HepG2 (cell line): ENCODE measurements around the gene FRMD1. TPM values are rescaled to one million over a fixed set of nuclear protein-coding genes. Genes with fewer than 3 reads are reported as not detected.
A peak's percentile ranks its signal among the peaks of the same experiment; 100 is the strongest.

Experiments used
- GATAD2A ChIP-seq: IDR thresholded peaks from 2 replicates; pipeline ENCODE4 v1.6.1; 2016
- HIVEP1 ChIP-seq: sonication (generic); formaldehyde crosslinking; IDR thresholded peaks from 2 replicates; pipeline ENCODE4 v1.4.0; 2020; ENCODE audit warnings: mild to moderate bottlenecking, missing genetic modification reagents
- MTA1 ChIP-seq: sonication (generic); formaldehyde crosslinking; IDR thresholded peaks from 2 replicates; pipeline ENCODE4 v1.4.0; 2020; ENCODE audit warnings: missing genetic modification reagents, mild to moderate bottlenecking, borderline replicate concordance
- SKI ChIP-seq: fragments of 450-650 bp; IDR thresholded peaks from one replicate; pipeline ENCODE4 v1.6.1; 2018; ENCODE audit warnings: mild to moderate bottlenecking; ENCODE audit not compliant: partially characterized antibody
- SMC3 ChIP-seq: IDR thresholded peaks from 2 replicates; pipeline ENCODE4 v1.6.1; 2011; ENCODE audit warnings: low read length, improper control_type of control experiment
- SOX5 ChIP-seq: IDR thresholded peaks from 2 replicates; pipeline ENCODE4 v1.6.1; 2016; ENCODE audit warnings: borderline replicate concordance
- TAF1 ChIP-seq: sonication (generic); formaldehyde crosslinking; IDR thresholded peaks from 2 replicates; pipeline ENCODE4 v1.4.0; 2020; ENCODE audit warnings: missing genetic modification reagents
- TCF12 ChIP-seq, 2 experiments: fragments of 450-650 bp in 1 of 2; sonication (generic) in 1 of 2; formaldehyde crosslinking in 1 of 2; IDR thresholded peaks; 2 replicates each; pipeline versions ENCODE4 v1.6.1 to v1.8.0; 2017 to 2022; ENCODE audit warnings: antibody characterized with exemption in 1 of 2, mild to moderate bottlenecking in 1 of 2, missing genetic modification reagents in 1 of 2, moderate library complexity in 1 of 2
- ZFP36L2 ChIP-seq: sonication (generic); formaldehyde crosslinking; IDR thresholded peaks from 2 replicates; pipeline ENCODE4 v1.4.0; 2020; ENCODE audit warnings: missing genetic modification reagents
- ZNF230 ChIP-seq: sonication (generic); formaldehyde crosslinking; IDR thresholded peaks from 2 replicates; pipeline ENCODE4 v1.4.0; 2020; ENCODE audit warnings: mild to moderate bottlenecking, missing genetic modification reagents
- ZNF563 ChIP-seq: sonication (generic); formaldehyde crosslinking; IDR thresholded peaks from 2 replicates; pipeline ENCODE4 v1.8.0; 2022; ENCODE audit warnings: mild to moderate bottlenecking, moderate library complexity, missing genetic modification reagents
- ZNF589 ChIP-seq: sonication (generic); formaldehyde crosslinking; conservative IDR thresholded peaks from 2 replicates; pipeline ENCODE4 v1.8.0; 2022; ENCODE audit warnings: mild to moderate bottlenecking, moderate library complexity, missing genetic modification reagents
- ZNF616 ChIP-seq: sonication (generic); formaldehyde crosslinking; IDR thresholded peaks from 2 replicates; pipeline ENCODE4 v1.5.0; 2020; ENCODE audit warnings: low read depth, mild to moderate bottlenecking, missing genetic modification reagents
- ZNF629 ChIP-seq: sonication (generic); formaldehyde crosslinking; conservative IDR thresholded peaks from 2 replicates; pipeline ENCODE4 v1.5.0; 2020; ENCODE audit warnings: missing genetic modification reagents
- polyA plus RNA-seq, 8 experiments: library from polyadenylated mRNA; depleted of rRNA in 3 of 8; stranded (reverse) in 7 of 8; unstranded in 1 of 8; fragments of >200 nt; fragmentation: Illumina TruSeq in 4 of 8; extraction: Trizol in 4 of 8; gene quantifications; 2 replicates each; pipeline versions ENCODE4 v1.2.1 to v1.2.3, GENCODE V29; 2011 to 2016; ENCODE audit warnings: low read depth in 4 of 8, missing spikeins in 1 of 8, mixed read lengths in 1 of 8; ENCODE audit not compliant: insufficient read depth in 1 of 8
- total RNA-seq, 5 experiments: library from RNA; depleted of rRNA; stranded (reverse); fragments of >200 nt; fragmentation: Illumina TruSeq; extraction: Trizol; gene quantifications; 2 replicates each; pipeline ENCODE4 v1.2.3, GENCODE V29; 2016; ENCODE audit warnings: low read depth in 1 of 5
- TF ChIP-seq, protein P1 (sequence below): IDR thresholded peaks from 2 replicates; pipeline ENCODE4 v1.6.1; 2016; ENCODE audit warnings: low read depth
- TF ChIP-seq, protein P2 (sequence below): sonication (generic); formaldehyde crosslinking; IDR thresholded peaks from 2 replicates; pipeline ENCODE4 v1.9.0; 2021; ENCODE audit warnings: missing genetic modification reagents, borderline replicate concordance
- TF ChIP-seq, protein P3 (sequence below): sonication (generic); formaldehyde crosslinking; IDR thresholded peaks from 2 replicates; pipeline ENCODE4 v1.5.1; 2020; ENCODE audit warnings: missing genetic modification reagents, mild to moderate bottlenecking, borderline replicate concordance
- TF ChIP-seq, protein P4 (sequence below): sonication (generic); formaldehyde crosslinking; IDR thresholded peaks from 2 replicates; pipeline ENCODE4 v1.4.0; 2020; ENCODE audit warnings: missing genetic modification reagents
- TF ChIP-seq, protein P5 (sequence below): sonication (generic); formaldehyde crosslinking; IDR thresholded peaks from 2 replicates; pipeline ENCODE4 v1.4.0; 2020; ENCODE audit warnings: missing genetic modification reagents

Gene FRMD1
- total and polyA plus RNA-seq, 2 of the 13 experiments (the other 11 are each of a cell fraction or from before 2014, with no cell fraction given) = 0.01 TPM; not detected in 1

DNA sequence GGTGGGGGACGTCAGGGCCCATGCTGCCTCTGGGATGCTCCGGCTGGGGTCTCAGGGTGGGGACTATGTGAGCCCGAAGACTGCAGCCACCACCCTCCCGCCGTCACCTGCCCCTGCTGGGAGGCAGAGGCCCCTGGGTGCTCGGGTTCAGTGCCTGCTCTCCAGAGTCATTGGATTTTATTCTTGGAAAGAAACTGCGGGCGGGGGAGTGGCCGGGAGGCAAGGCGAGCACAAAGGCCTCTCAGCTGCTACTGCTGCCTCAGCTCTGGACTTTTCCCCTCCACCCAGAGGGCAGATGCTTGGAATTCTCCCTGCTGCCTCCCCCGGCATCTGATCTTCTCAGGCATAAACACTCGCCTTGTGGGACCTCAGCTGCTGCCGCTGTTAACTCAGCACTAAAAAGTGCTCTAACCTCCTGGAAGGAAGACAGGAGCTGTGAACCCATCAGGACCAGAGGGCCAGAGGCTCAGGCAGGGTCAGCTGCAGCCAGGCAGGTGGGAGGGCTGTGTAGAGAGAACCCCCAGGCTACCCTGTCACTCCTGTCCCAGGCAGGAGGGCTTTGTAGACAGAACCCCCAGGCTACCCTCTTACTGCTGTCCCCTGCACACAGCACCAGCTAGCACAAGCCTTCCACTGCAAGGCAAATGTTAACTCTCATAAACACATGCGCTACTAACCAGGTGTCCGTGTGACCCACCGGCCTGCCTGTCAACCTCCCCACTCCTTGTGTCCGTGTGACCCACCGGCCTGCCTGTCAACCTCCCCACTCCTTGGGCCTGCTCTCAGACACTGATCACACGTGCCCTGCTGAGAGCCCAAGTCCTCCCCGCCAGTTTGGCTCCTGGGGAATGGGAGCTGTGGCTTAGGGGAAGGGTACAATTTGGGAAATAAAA, 9.4 kb upstream of the FRMD1 start (continued):
- no peak for TF ChIP-seq ZFP36L2 (CRISPR knock-in tag)
- TF ChIP-seq ZNF563 = no peak
- TF ChIP-seq TCF12 (IDR thresholded peaks at IDR 0.05) = no peak
- TF ChIP-seq TCF12 (CRISPR knock-in tag; IDR thresholded peaks at IDR 0.05) = no peak
- no peak for TF ChIP-seq ZNF230
- peak; percentile 54; the same call in 1 of the 2 replicates for TF ChIP-seq SOX5
- TF ChIP-seq, protein P1, sequence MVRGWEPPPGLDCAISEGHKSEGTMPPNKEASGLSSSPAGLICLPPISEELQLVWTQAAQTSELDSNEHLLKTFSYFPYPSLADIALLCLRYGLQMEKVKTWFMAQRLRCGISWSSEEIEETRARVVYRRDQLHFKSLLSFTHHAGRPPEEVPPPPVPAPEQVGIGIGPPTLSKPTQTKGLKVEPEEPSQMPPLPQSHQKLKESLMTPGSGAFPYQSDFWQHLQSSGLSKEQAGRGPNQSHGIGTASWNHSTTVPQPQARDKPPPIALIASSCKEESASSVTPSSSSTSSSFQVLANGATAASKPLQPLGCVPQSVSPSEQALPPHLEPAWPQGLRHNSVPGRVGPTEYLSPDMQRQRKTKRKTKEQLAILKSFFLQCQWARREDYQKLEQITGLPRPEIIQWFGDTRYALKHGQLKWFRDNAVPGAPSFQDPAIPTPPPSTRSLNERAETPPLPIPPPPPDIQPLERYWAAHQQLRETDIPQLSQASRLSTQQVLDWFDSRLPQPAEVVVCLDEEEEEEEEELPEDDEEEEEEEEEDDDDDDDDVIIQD (CRISPR knock-in tag) = 0 out of 2 replicates have a peak, but pooled peaks have one; percentile 24
- TF ChIP-seq TAF1 = no peak
- TF ChIP-seq, protein P2, sequence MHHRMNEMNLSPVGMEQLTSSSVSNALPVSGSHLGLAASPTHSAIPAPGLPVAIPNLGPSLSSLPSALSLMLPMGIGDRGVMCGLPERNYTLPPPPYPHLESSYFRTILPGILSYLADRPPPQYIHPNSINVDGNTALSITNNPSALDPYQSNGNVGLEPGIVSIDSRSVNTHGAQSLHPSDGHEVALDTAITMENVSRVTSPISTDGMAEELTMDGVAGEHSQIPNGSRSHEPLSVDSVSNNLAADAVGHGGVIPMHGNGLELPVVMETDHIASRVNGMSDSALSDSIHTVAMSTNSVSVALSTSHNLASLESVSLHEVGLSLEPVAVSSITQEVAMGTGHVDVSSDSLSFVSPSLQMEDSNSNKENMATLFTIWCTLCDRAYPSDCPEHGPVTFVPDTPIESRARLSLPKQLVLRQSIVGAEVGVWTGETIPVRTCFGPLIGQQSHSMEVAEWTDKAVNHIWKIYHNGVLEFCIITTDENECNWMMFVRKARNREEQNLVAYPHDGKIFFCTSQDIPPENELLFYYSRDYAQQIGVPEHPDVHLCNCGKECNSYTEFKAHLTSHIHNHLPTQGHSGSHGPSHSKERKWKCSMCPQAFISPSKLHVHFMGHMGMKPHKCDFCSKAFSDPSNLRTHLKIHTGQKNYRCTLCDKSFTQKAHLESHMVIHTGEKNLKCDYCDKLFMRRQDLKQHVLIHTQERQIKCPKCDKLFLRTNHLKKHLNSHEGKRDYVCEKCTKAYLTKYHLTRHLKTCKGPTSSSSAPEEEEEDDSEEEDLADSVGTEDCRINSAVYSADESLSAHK (CRISPR knock-in tag) = no peak
- no peak for TF ChIP-seq SKI
- TF ChIP-seq, protein P3, sequence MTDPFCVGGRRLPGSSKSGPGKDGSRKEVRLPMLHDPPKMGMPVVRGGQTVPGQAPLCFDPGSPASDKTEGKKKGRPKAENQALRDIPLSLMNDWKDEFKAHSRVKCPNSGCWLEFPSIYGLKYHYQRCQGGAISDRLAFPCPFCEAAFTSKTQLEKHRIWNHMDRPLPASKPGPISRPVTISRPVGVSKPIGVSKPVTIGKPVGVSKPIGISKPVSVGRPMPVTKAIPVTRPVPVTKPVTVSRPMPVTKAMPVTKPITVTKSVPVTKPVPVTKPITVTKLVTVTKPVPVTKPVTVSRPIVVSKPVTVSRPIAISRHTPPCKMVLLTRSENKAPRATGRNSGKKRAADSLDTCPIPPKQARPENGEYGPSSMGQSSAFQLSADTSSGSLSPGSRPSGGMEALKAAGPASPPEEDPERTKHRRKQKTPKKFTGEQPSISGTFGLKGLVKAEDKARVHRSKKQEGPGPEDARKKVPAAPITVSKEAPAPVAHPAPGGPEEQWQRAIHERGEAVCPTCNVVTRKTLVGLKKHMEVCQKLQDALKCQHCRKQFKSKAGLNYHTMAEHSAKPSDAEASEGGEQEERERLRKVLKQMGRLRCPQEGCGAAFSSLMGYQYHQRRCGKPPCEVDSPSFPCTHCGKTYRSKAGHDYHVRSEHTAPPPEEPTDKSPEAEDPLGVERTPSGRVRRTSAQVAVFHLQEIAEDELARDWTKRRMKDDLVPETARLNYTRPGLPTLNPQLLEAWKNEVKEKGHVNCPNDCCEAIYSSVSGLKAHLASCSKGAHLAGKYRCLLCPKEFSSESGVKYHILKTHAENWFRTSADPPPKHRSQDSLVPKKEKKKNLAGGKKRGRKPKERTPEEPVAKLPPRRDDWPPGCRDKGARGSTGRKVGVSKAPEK (CRISPR knock-in tag) = no peak
- peak; percentile 38; the same call in 1 of the 2 replicates for TF ChIP-seq HIVEP1 (CRISPR knock-in tag)
- TF ChIP-seq, protein P4, sequence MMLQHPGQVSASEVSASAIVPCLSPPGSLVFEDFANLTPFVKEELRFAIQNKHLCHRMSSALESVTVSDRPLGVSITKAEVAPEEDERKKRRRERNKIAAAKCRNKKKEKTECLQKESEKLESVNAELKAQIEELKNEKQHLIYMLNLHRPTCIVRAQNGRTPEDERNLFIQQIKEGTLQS (CRISPR knock-in tag) = no peak
- TF ChIP-seq SMC3 = no peak
- TF ChIP-seq ZNF629 (CRISPR knock-in tag) = no peak
- TF ChIP-seq ZNF589 (CRISPR knock-in tag) = no peak
- TF ChIP-seq, protein P5, sequence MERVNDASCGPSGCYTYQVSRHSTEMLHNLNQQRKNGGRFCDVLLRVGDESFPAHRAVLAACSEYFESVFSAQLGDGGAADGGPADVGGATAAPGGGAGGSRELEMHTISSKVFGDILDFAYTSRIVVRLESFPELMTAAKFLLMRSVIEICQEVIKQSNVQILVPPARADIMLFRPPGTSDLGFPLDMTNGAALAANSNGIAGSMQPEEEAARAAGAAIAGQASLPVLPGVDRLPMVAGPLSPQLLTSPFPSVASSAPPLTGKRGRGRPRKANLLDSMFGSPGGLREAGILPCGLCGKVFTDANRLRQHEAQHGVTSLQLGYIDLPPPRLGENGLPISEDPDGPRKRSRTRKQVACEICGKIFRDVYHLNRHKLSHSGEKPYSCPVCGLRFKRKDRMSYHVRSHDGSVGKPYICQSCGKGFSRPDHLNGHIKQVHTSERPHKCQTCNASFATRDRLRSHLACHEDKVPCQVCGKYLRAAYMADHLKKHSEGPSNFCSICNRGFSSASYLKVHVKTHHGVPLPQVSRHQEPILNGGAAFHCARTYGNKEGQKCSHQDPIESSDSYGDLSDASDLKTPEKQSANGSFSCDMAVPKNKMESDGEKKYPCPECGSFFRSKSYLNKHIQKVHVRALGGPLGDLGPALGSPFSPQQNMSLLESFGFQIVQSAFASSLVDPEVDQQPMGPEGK (CRISPR knock-in tag) = peak; percentile 64; the same call in 1 of the 2 replicates
- TF ChIP-seq MTA1 = 0 out of 2 replicates have a peak, but pooled peaks have one; percentile 29
- TF ChIP-seq ZNF616 (CRISPR knock-in tag) = no peak
- 0 out of 2 replicates have a peak, but pooled peaks have one; percentile 22 for TF ChIP-seq GATAD2A (CRISPR knock-in tag)
